GM21381 (cell line): ENCODE data around the gene NAA30.
"Not testable (repeated sequence)": the region's sequence is repeated elsewhere in the genome, so short reads cannot be mapped to it uniquely, and the experiment has no call there.

Source experiments
- ATAC-seq: cut with Tn5 transposase; IDR thresholded peaks from one replicate; pipeline ENCODE4 v1.9.1; 2021; ENCODE audit warnings: mild to moderate bottlenecking, moderate library complexity; ENCODE audit not compliant: unreplicated experiment

Gene NAA30

DNA sequence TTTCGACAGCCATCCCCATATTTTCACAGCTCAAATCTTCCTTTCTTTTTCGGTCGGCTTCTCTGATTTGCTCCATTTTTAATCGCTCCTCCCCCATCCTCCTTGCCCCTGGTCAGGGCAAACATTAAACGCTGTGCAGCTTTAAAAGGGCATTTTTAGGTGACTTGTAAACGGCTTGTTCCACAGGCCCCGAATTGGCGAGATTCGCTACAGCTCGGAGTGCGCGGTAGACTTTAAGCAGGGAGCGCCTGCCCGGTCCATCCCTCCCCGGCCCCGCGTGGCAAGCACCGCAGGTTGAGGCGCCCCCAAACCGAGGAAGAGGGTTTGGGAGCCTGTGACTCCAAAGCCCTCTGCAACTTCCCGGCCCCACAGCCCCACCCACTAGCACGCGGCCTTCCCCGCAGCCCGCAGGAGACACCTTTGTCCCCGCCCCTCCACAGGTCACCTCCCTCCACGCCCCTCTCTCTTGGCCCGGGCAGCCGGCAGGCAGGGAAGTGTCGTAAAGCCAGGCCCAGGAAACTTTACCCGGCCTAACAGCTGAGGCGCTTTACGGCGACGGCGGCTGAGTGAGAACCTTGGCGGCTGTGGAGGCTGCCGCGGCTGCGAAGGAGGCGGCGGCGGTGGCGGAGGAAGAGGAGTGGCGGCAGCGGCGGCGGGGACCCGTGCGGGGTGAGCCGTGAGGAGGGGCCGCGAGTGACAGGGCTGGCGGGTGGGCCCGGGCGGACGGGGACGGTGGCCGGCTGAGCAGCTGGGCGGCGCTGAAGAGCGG is at the start of gene NAA30:
Gene NAA30, plus strand, starts transcription at position 550 of the 769 bp plus-strand sequence. CDS start 372 bp downstream, outside the sequence.
- ATAC-seq, result peak; percentile 72

GRCh38 chr14:57343545-57344297 is 46.7 kb upstream of the NAA30 start:
- ATAC-seq, result not testable (repeated sequence)

DNA sequence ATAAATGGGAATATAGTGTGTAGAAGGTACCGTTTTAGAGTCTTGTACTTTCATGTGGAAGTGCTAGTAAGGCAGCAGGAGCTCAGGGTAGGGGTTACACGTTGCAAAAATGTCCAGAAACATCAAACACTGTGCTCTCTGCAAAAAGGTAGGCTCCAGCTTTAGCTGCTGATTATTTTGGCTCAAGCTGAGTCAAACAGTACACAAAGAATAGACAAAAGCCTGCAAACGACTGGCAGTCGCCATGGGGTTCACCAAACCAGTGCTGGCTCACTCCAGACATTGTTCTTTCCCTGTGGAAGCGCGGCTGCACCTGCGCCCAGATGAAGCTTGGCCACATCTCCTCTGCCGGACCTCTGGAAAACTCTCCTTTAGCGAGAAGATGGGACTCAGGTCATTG is 45.3 kb upstream of the NAA30 start:
- no peak for ATAC-seq

DNA sequence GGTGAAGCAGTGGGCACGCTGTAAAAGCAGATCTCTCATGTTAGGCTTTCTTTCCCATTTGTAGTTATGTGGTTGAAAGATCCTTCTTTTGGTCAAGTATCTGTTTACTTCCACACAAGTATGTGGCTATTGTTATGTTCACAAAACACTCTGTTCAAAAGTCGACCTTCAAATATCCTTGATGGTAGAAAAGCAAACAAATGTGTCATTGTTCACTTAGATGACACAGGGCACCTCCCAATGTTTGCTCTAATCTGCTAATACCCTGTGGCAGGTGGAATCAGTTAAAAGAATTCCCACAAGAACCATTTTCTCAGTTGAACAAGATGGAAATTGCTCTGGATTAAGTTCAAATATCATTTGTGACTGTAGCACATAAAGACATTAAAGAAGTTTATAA is 43.6 kb upstream of the NAA30 start:
- ATAC-seq, result no peak

- no peak for ATAC-seq
Observed at GRCh38 chr14:57352396-57353170, 37.8 kb upstream of the NAA30 start.

DNA sequence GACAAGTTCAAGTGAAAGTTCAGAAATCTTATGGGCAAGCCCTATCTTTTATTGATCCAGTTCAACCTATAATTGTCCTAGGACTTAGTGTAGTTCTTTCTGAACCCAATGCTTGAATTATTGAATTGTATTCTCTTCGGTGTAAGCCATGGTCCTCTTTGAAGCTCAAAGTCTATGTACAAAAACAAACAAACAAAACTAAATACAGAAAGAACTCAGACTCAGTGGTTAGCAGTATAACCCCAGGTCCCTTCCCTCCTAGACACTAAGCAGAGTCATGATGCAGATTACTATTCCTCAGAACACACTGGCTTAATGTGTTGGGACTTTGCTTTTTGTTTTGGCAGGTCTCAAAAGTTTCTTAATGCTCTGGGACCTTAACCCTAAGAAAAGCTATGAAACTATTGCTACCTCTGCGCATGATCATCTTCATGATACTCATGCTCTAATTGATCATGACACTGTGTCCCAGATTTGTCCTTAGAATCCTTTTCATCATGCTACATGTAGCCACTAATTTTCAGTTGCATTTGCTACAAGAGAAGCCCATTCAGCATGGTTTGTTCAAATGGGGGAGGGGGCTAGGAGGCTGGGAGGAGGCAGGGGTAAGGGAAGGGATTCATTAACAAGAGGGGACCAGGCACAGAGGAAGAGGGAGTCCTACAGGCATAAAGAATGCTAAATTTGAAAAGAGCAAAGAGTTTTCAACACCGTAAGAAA is 35.1 kb upstream of the NAA30 start:
- ATAC-seq, result no peak

DNA sequence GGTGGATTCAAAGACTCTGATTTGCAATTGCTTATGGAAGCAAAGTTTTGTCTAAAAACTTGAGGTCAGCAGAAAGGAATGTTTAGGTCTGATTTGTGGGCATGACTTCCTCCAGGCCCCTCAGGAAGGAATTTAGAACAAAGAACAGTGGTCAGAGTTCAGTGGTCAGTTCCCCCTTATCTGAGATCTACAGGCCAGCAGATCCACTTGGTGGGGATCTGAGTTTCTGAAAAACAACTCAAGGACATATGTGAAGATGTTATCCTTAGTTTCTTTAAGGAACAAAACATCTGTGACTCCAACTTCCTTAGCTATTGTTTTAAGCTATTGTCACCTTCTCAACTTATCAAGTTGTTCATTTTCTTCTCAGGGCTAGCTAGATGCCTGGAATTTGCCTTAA is 28.0 kb upstream of the NAA30 start:
- ATAC-seq, result no peak

- no peak for ATAC-seq
Observed at GRCh38 chr14:57364659-57365450, 25.5 kb upstream of the NAA30 start.

DNA sequence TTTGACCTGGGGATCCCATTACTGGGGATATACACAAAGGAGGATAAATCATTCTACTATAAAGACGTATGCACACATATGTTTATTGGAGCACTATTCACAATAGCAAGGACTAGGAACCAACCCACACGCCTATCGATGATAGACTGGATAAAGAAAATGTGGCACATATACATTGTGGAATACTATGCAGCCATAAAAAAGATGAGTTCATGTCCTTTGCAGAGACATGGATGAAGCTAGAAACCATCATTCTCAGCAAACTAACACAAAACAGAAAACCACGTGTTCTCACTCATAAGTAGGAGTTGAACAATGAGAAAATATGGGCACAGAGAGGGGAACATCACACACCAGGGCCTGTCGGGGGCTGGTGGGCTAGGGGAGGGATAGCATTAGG is 20.2 kb upstream of the NAA30 start:
- ATAC-seq, result not testable (repeated sequence)

- ATAC-seq, result no peak
Observed at GRCh38 chr14:57371013-57371412, 19.4 kb upstream of the NAA30 start.

DNA sequence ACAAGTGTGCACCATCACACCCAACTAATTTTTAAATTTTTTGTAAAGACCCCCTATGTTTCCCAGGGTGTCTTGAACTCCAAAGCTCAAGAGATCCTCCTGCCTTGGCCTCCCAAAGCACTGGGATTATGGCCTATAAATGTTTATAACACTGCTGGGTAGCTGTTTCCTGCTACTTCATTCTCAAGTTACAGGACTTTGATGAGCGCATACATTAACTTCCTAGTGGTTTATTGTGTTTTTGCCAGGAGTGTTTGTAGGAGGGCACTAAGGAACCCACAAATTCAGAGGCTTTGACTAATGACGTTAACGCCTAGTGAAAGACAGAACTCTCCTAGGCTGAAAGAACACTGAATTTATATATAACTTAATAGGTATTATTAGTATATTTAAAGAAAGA is 15.2 kb upstream of the NAA30 start:
- no peak for ATAC-seq

DNA sequence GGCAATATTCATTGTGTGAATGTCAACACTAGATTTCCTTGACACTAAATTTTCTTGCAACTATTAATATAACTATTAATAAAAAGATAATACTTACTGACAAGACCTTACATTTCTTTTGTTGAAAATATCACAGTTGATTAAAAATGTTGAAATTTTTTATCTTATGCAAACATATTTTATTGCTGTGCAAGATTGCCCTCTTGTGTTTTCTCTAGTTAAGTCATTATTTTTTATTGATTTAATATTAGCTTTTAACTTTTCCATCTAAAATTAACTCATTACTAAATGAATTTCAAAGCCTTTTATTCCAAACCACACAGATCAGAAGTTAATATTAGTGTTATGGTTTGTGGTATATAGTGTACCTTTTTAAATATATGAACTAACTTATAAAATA is 11.7 kb upstream of the NAA30 start:
- no peak for ATAC-seq

GRCh38 chr14:57380935-57381334 is 9.5 kb upstream of the NAA30 start:
- ATAC-seq, result no peak

- ATAC-seq, result no peak
Observed at GRCh38 chr14:57382283-57382682, 8.1 kb upstream of the NAA30 start.

DNA sequence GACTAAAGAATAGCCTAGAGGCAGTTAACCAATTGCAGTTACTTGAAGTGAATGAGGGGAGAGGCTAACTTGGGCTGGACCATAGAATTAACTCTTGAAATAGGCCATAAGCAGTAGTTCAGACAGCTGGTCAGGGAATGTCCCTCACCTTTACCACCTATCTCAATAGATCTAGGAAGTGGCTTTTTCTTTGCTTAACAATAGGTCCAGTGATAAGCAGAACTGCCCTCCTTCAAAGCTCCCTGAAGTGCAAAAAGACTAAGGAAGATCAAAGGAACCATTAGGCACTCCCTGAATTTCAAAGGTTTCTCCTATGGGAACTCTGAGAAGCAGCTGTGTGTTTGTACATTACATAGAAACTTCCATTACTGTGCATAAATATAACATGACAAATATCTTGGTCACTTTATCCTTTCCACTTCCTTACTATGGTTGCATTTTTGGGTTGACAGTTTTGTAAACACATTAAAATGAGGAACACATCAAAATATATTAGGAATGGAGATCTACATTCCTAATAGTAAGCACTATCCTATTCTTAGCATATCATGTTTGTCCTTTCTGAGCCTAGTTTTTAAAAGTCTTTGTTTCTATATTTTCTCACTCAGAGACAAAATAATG is 7.2 kb upstream of the NAA30 start:
- no peak for ATAC-seq

GRCh38 chr14:57388067-57388466 is 2.3 kb upstream of the NAA30 start:
- no peak for ATAC-seq

GRCh38 chr14:57389646-57390036 is 745 bp upstream of the NAA30 start:
- no peak for ATAC-seq

- ATAC-seq, result peak; percentile 41
Observed at GRCh38 chr14:57390806-57391516, 575 bp downstream of the NAA30 start.
